Measurements from ENCODE around the gene DRG2.

DNA sequence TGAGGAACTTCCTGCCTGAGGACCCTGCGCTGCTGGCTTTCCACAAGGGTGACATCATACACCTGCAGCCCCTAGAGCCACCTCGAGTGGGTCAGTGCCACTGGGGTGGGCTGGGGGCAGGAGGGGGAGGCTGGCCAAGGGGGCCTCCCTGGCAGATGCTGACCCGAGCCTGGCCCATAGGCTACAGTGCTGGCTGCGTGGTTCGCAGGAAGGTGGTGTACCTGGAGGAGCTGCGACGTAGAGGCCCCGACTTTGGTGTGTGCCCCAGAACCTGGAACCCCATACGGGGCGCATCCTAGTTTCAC is 69.2 kb downstream of the DRG2 start:
- TF ChIP-seq EZH2 (IDR thresholded peaks at IDR 0.05; ENCODE audit: borderline replicate concordance, low read depth, low read length, severe bottlenecking): no peak
- TF ChIP-seq, protein P1, sequence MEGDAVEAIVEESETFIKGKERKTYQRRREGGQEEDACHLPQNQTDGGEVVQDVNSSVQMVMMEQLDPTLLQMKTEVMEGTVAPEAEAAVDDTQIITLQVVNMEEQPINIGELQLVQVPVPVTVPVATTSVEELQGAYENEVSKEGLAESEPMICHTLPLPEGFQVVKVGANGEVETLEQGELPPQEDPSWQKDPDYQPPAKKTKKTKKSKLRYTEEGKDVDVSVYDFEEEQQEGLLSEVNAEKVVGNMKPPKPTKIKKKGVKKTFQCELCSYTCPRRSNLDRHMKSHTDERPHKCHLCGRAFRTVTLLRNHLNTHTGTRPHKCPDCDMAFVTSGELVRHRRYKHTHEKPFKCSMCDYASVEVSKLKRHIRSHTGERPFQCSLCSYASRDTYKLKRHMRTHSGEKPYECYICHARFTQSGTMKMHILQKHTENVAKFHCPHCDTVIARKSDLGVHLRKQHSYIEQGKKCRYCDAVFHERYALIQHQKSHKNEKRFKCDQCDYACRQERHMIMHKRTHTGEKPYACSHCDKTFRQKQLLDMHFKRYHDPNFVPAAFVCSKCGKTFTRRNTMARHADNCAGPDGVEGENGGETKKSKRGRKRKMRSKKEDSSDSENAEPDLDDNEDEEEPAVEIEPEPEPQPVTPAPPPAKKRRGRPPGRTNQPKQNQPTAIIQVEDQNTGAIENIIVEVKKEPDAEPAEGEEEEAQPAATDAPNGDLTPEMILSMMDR (IDR thresholded peaks at IDR 0.05; ENCODE audit: borderline replicate concordance, extremely low read depth, low read length, poor library complexity, severe bottlenecking): no peak
